ENCODE results near the gene HDAC8. TPM values are rescaled to one million over a fixed set of nuclear protein-coding genes. Genes with fewer than 3 reads are reported as not detected.
"Not testable (repeated sequence)": the region's sequence is repeated elsewhere in the genome, so short reads cannot be mapped to it uniquely, and the experiment has no call there.

Gene HDAC8
- total RNA-seq, 1 donor from 2014 or later = 15.8 TPM

- DNase-seq (no peak), ATAC-seq (ENCODE audit: poor library complexity) (no peak)
- intact Hi-C loops (cut with DNase I) = no loop called here
Measured at GRCh38 chrX:72352786-72353185, 219.9 kb downstream of the HDAC8 start.

GRCh38 chrX:72351606-72352334, 220.9 kb downstream of the HDAC8 start:
- intact Hi-C loops (cut with DNase I) = no loop called here
- ATAC-seq (ENCODE audit: poor library complexity) = peak; percentile 56
- peak; percentile 40 for DNase-seq

- no peak for ATAC-seq (ENCODE audit: poor library complexity)
- DNase-seq = no peak
- intact Hi-C loops (cut with DNase I) = no loop called here
Measured at GRCh38 chrX:72349190-72349589, 223.5 kb downstream of the HDAC8 start.

GRCh38 chrX:72348247-72348979, 224.2 kb downstream of the HDAC8 start:
- DNase-seq (no peak), ATAC-seq (ENCODE audit: poor library complexity) (no peak)
- intact Hi-C loops (cut with DNase I) = no loop called here

GRCh38 chrX:72347366-72347765, 225.3 kb downstream of the HDAC8 start:
- DNase-seq = no peak
- peak; percentile 78 for ATAC-seq (ENCODE audit: poor library complexity)

GRCh38 chrX:72346302-72346949, 226.2 kb downstream of the HDAC8 start:
- no peak for DNase-seq
- intact Hi-C loops (cut with DNase I) = no loop called here
- no peak for ATAC-seq (ENCODE audit: poor library complexity)

More at GRCh38 chrX:72347366-72347765, 225.3 kb downstream of the HDAC8 start:
- intact Hi-C loops (cut with DNase I) = no loop called here

- DNase-seq = no peak
Measured at GRCh38 chrX:72340626-72341025, 232.0 kb downstream of the HDAC8 start.

GRCh38 chrX:72340041-72340440, 232.6 kb downstream of the HDAC8 start:
- DNase-seq (no peak), ATAC-seq (ENCODE audit: poor library complexity) (no peak)
- intact Hi-C loops (cut with DNase I) = no loop called here

More at GRCh38 chrX:72340626-72341025, 232.0 kb downstream of the HDAC8 start:
- intact Hi-C loops (cut with DNase I) = no loop called here
- no peak for ATAC-seq (ENCODE audit: poor library complexity)

GRCh38 chrX:72330131-72330530, 242.5 kb downstream of the HDAC8 start:
- ATAC-seq (ENCODE audit: poor library complexity) (no peak), DNase-seq (no peak)
- intact Hi-C loops (cut with DNase I) = no loop called here

GRCh38 chrX:72326605-72327300, 245.9 kb downstream of the HDAC8 start:
- DNase-seq = no peak
- intact Hi-C loops (cut with DNase I) = no loop called here
- no peak for ATAC-seq (ENCODE audit: poor library complexity)

GRCh38 chrX:72319651-72320050, 253.0 kb downstream of the HDAC8 start:
- DNase-seq; intact Hi-C loops (cut with DNase I); ATAC-seq (ENCODE audit: poor library complexity): not testable (repeated sequence)

- intact Hi-C loops (cut with DNase I) = no loop called here
- no peak for ATAC-seq (ENCODE audit: poor library complexity)
- no peak for DNase-seq
Measured at GRCh38 chrX:72317139-72317538, 255.5 kb downstream of the HDAC8 start.

- intact Hi-C loops (cut with DNase I) = no loop called here
- no peak for ATAC-seq (ENCODE audit: poor library complexity)
- DNase-seq = no peak
Measured at GRCh38 chrX:72316408-72317110, 256.1 kb downstream of the HDAC8 start.

GRCh38 chrX:72314881-72315280, 257.8 kb downstream of the HDAC8 start:
- ATAC-seq (ENCODE audit: poor library complexity) (no peak), DNase-seq (no peak)
- intact Hi-C loops (cut with DNase I) = no loop called here

- DNase-seq = no peak
- intact Hi-C loops (cut with DNase I) = no loop called here
- ATAC-seq (ENCODE audit: poor library complexity) = no peak
Measured at GRCh38 chrX:72313707-72314641, 258.7 kb downstream of the HDAC8 start.

GRCh38 chrX:72312311-72312940, 260.2 kb downstream of the HDAC8 start:
- DNase-seq = no peak
- intact Hi-C loops (cut with DNase I) = no loop called here
- ATAC-seq (ENCODE audit: poor library complexity) = no peak

Measured in Right ventricle myocardium superior (tissue), 1 donor.